SK-N-SH (cell line): Measurements from ENCODE around the gene LDB2. TPM values are rescaled to one million over a fixed set of nuclear protein-coding genes. Genes with fewer than 3 reads are reported as not detected.

Experiments
- CTCF ChIA-PET: fragments of 300-600, 350-600 bp; formaldehyde crosslinking; extraction: SDS; loops from one replicate; lab custom pipeline; 2021; lab: Yijun Ruan, JAX
- POLR2A ChIA-PET: fragments of 350-600 bp; sonication (Branson Sonifier 250); formaldehyde crosslinking; extraction: SDS; loops from one replicate; lab custom pipeline; 2020; ENCODE audit warnings: antibody characterized with exemption, inconsistent platforms; lab: Yijun Ruan, JAX
- DNase-seq: peaks from one replicate; pipeline ENCODE4 v3.0.0; 2012
- H2AFZ ChIP-seq: fragments of 200-600 bp; sonication (generic); 2 replicates; pipeline ENCODE4 v1.8.1; 2016; ENCODE audit warnings: antibody characterized with exemption, mild to moderate bottlenecking, low read depth
- H3F3A ChIP-seq: fragments of 200-600 bp; sonication (generic); replicated peaks from 2 replicates; pipeline ENCODE3; 2016; ENCODE audit warnings: antibody characterized with exemption, mild to moderate bottlenecking; ENCODE audit not compliant: insufficient read depth
- H3K27ac ChIP-seq, 2 experiments: fragments of 200-500 bp in 1 of 2; fragments of 200-600 bp in 1 of 2; sonication (Bioruptor generic) in 1 of 2; sonication (generic), shearing (Covaris generic) in 1 of 2; 2 replicates each; pipeline versions ENCODE4 v1.5.1 to v1.6.1; 2014 to 2016; ENCODE audit warnings: low read depth in 2 of 2, inconsistent platforms in 1 of 2, low read length in 1 of 2, mild to moderate bottlenecking in 1 of 2, mixed read lengths in 1 of 2
- H3K27me3 ChIP-seq: fragments of 200-600 bp; sonication (generic), shearing (Covaris generic); 2 replicates; pipeline ENCODE4 v1.6.1; 2016; ENCODE audit warnings: mixed run types; ENCODE audit not compliant: insufficient read depth
- H3K36me3 ChIP-seq, 2 experiments: fragments of 200-500 bp in 1 of 2; fragments of 200-600 bp in 1 of 2; sonication (Bioruptor generic) in 1 of 2; sonication (generic) in 1 of 2; replicated peaks in 1 of 2; 2 replicates each; pipeline versions ENCODE3 to v1.5.1; 2014 to 2016; ENCODE audit warnings: low read length in 1 of 2, mild to moderate bottlenecking in 1 of 2; ENCODE audit not compliant: insufficient read depth in 2 of 2, control insufficient read depth in 1 of 2
- H3K4me1 ChIP-seq, 2 experiments: fragments of 200-500 bp in 1 of 2; fragments of 200-600 bp in 1 of 2; sonication (Bioruptor generic) in 1 of 2; sonication (generic), shearing (Covaris generic) in 1 of 2; 2 replicates each; pipeline versions ENCODE4 v1.5.1 to v1.6.1; 2014 to 2016; ENCODE audit warnings: low read depth in 1 of 2, low read length in 1 of 2, mixed run types in 1 of 2; ENCODE audit not compliant: insufficient read depth in 2 of 2, control insufficient read depth in 1 of 2
- H3K4me2 ChIP-seq: fragments of 200-600 bp; sonication (generic), shearing (Covaris generic); 2 replicates; pipeline ENCODE4 v1.6.1; 2017; ENCODE audit warnings: mixed run types
- H3K4me3 ChIP-seq, 2 experiments: fragments of 200-500 bp in 1 of 2; fragments of 200-600 bp in 1 of 2; sonication (Bioruptor generic) in 1 of 2; sonication (generic), shearing (Covaris generic) in 1 of 2; 2 replicates each; pipeline versions ENCODE4 v1.5.1 to v1.8.1; 2014 to 2016; ENCODE audit warnings: low read depth in 2 of 2, inconsistent platforms in 1 of 2, low read length in 1 of 2, mild to moderate bottlenecking in 1 of 2, mixed read lengths in 1 of 2, moderate library complexity in 1 of 2
- H3K79me2 ChIP-seq: fragments of 200-600 bp; sonication (generic); 2 replicates; pipeline ENCODE4 v1.8.1; 2017; ENCODE audit warnings: mild to moderate bottlenecking; ENCODE audit not compliant: insufficient read depth
- H3K9ac ChIP-seq: fragments of 200-600 bp; sonication (generic); 2 replicates; pipeline ENCODE4 v1.6.1; 2017; ENCODE audit warnings: mixed run types
- H3K9me2 ChIP-seq: fragments of 200-600 bp; sonication (generic); 2 replicates; pipeline ENCODE4 v1.6.1; 2017; ENCODE audit warnings: mixed run types
- H3K9me3 ChIP-seq: fragments of 200-600 bp; sonication (generic); 2 replicates; pipeline ENCODE4 v1.6.1; 2017; ENCODE audit warnings: mixed run types, mild to moderate bottlenecking, moderate library complexity
- H4K20me1 ChIP-seq: fragments of 200-600 bp; sonication (generic); 2 replicates; pipeline ENCODE4 v1.6.1; 2017; ENCODE audit warnings: mild to moderate bottlenecking, mixed run types; ENCODE audit not compliant: insufficient read depth
- CHD2 ChIP-seq: fragments of 150-350 bp; IDR thresholded peaks from 2 replicates; pipeline ENCODE4 v1.6.1; 2018; ENCODE audit warnings: low read length; ENCODE audit not compliant: partially characterized antibody
- EP300 ChIP-seq, 2 experiments: IDR thresholded peaks; 2 replicates each; pipeline versions ENCODE4 v1.4.0 to v1.6.1; 2012; ENCODE audit warnings: borderline replicate concordance in 1 of 2, low read depth in 1 of 2, low read length in 1 of 2
- FOSL2 ChIP-seq: IDR thresholded peaks from 2 replicates; pipeline ENCODE4 v1.4.0; 2012; ENCODE audit warnings: low read depth, mild to moderate bottlenecking, moderate library complexity, borderline replicate concordance
- FOXJ3 ChIP-seq: sonication (generic); formaldehyde crosslinking; IDR thresholded peaks from 2 replicates; pipeline ENCODE4 v1.5.1; 2020; ENCODE audit warnings: mild to moderate bottlenecking, missing genetic modification reagents
- FOXM1 ChIP-seq: IDR thresholded peaks from 2 replicates; pipeline ENCODE4 v1.4.0; 2012; ENCODE audit warnings: low read depth, mild to moderate bottlenecking
- GATA2 ChIP-seq: sonication (generic); formaldehyde crosslinking; IDR thresholded peaks from 2 replicates; pipeline ENCODE4 v1.5.0; 2020; ENCODE audit warnings: mild to moderate bottlenecking, missing genetic modification reagents
- JUND ChIP-seq: IDR thresholded peaks from 2 replicates; pipeline ENCODE4 v1.4.0; 2012
- NFIC ChIP-seq: IDR thresholded peaks from 2 replicates; pipeline ENCODE4 v1.4.0; 2012; ENCODE audit warnings: borderline replicate concordance
- PBX3 ChIP-seq: IDR thresholded peaks from 2 replicates; pipeline ENCODE4; 2012
- POLR2AphosphoS5 ChIP-seq: IDR thresholded peaks from 2 replicates; pipeline ENCODE4 v1.6.1; 2012; ENCODE audit warnings: low read depth, low read length
- RAD21 ChIP-seq: IDR thresholded peaks from 2 replicates; pipeline ENCODE4 v1.6.1; 2012; ENCODE audit warnings: mild to moderate bottlenecking, low read length
- RCOR1 ChIP-seq: fragments of 150-350 bp; IDR thresholded peaks from 2 replicates; pipeline ENCODE4 v1.6.1; 2017; ENCODE audit warnings: antibody characterized with exemption, low read length
- REST ChIP-seq: IDR thresholded peaks from 2 replicates; pipeline ENCODE4 v1.6.1; 2012; ENCODE audit warnings: mild to moderate bottlenecking, low read depth, low read length, moderate library complexity
- SMC3 ChIP-seq: IDR thresholded peaks from 2 replicates; pipeline ENCODE4 v1.6.1; 2012; ENCODE audit warnings: low read depth, low read length, improper control_type of control experiment
- TCF12 ChIP-seq: IDR thresholded peaks from 2 replicates; pipeline ENCODE4 v1.4.0; 2012
- TEAD4 ChIP-seq: IDR thresholded peaks from 2 replicates; pipeline ENCODE4 v1.4.0; 2012; ENCODE audit warnings: mild to moderate bottlenecking, borderline replicate concordance; ENCODE audit not compliant: insufficient read depth
- YY1 ChIP-seq: IDR thresholded peaks from 2 replicates; pipeline ENCODE4 v1.4.0; 2012; ENCODE audit warnings: low read depth, mild to moderate bottlenecking
- WGBS: methylation state at CpG from one replicate; pipeline ENCODE4 v1.1.6; 2017; ENCODE audit warnings: low lambda C conversion rate; 5-methylcytosine and 5-hydroxymethylcytosine counted together
- polyA plus RNA-seq, 3 experiments: library from polyadenylated mRNA; depleted of rRNA; stranded (reverse); fragments of >200 nt; gene quantifications; 2 replicates each; pipeline ENCODE4 v1.2.3, GENCODE V29; 2012

Gene LDB2
- polyA plus RNA-seq, 1 of the 3 experiments (the other 2 are of a cell fraction) = 11.0 TPM

GRCh38 chr4:16750882-16751642, 147.4 kb downstream of the LDB2 start:
- TF ChIP-seq REST (no peak), RCOR1 (peak; percentile 45; the same call in 1 of the 2 replicates), FOSL2 (0 out of 2 replicates have a peak, but pooled peaks have one; percentile 4), YY1 (no peak), POLR2AphosphoS5 (0 out of 2 replicates have a peak, but pooled peaks have one; percentile 16), FOXM1 (peak; percentile 60; the same call in 1 of the 2 replicates), CHD2 (peak; percentile 38), NFIC (peak; percentile 63; the same call in 1 of the 2 replicates), GATA2 (CRISPR knock-in tag) (peak; percentile 51), SMC3 (no peak), EP300 (IDR thresholded peaks at IDR 0.05; ENCODE audit: borderline replicate concordance in 1 of 2, low read depth in 1 of 2, low read length in 1 of 2) (peak; percentile 54 to 74; a peak in 3 of 4 replicates), RAD21 (no peak), TEAD4 (peak; percentile 84), PBX3 (peak; percentile 84), JUND (peak; percentile 43), TCF12 (peak; percentile 83), FOXJ3 (CRISPR knock-in tag) (no peak)
- Histone ChIP-seq H3K9me2 (no peaks in the 10 kb centered on the region), H3K79me2 (no peaks in the 10 kb centered on the region), H3K9me3 (no peaks in the 10 kb centered on the region), H3K4me1 (peaks cover 2 to 9% of the 10 kb centered on the region in 2 experiments), H3K4me3 (no peak overlapping the region; a peak in 1 of 4 replicates), H3K27ac (peak overlapping the region; percentile 27 to 50; a peak in 2 of 4 replicates), H3K27me3 (no peaks in the 10 kb centered on the region), H3K36me3 (no peaks in the 10 kb centered on the region), H3F3A (no peaks in the 10 kb centered on the region), H4K20me1 (no peaks in the 10 kb centered on the region), H2AFZ (no peak overlapping the region), H3K9ac (no peak overlapping the region), H3K4me2 (peak overlapping the region; percentile 21; the same call in 1 of the 2 replicates)
- ChIA-PET CTCF (no interaction called here), POLR2A (no interaction called here)
- WGBS = 28% methylated on average over 8 of the region's 8 CpGs
- peak; percentile 19 for DNase-seq
